IPS-NIHi7 (cell line): ENCODE results near the gene CDCA5.

Experiments used
- DNase-seq: peaks from one replicate; pipeline ENCODE4 v3.0.0; 2012; ENCODE audit warnings: mixed read lengths; ENCODE audit errors: extremely low spot score

The CDCA5 gene

GRCh38 chr11:65107751-65108468, 24.1 kb upstream of the CDCA5 start:
- no peak for DNase-seq

- DNase-seq = no peak
Observed at GRCh38 chr11:65107078-65107477, 23.2 kb upstream of the CDCA5 start.

GRCh38 chr11:65104628-65105027, 20.8 kb upstream of the CDCA5 start:
- DNase-seq = no peak

GRCh38 chr11:65103476-65103875, 19.6 kb upstream of the CDCA5 start:
- no peak for DNase-seq

- no peak for DNase-seq
Observed at GRCh38 chr11:65102142-65103095, 18.6 kb upstream of the CDCA5 start.

GRCh38 chr11:65100674-65101350, 17.0 kb upstream of the CDCA5 start:
- no peak for DNase-seq

- DNase-seq = no peak
Observed at GRCh38 chr11:65096926-65097325, 13.1 kb upstream of the CDCA5 start.

GRCh38 chr11:65095974-65096806, 12.3 kb upstream of the CDCA5 start, which contains the start of gene VPS51:
VPS51 (plus strand) TSS chr11:65096214; CDS start chr11:65096251, 37 bp downstream.
- peak; percentile 94 for DNase-seq

- no peak for DNase-seq
Observed at GRCh38 chr11:65095427-65095826, 11.6 kb upstream of the CDCA5 start.

- DNase-seq = no peak
Observed at GRCh38 chr11:65090628-65091027, 6.8 kb upstream of the CDCA5 start.

- DNase-seq = no peak
Observed at GRCh38 chr11:65089621-65090020, 5.8 kb upstream of the CDCA5 start.

GRCh38 chr11:65087827-65088226, 4.0 kb upstream of the CDCA5 start:
- DNase-seq = no peak

GRCh38 chr11:65087216-65087615, 3.4 kb upstream of the CDCA5 start:
- DNase-seq = no peak

GRCh38 chr11:65086809-65087208, 3.0 kb upstream of the CDCA5 start:
- no peak for DNase-seq

- no peak for DNase-seq
Observed at GRCh38 chr11:65085446-65085845, 1.6 kb upstream of the CDCA5 start.

- DNase-seq = no peak
Observed at GRCh38 chr11:65084598-65085375, 947 bp upstream of the CDCA5 start.

- no peak for DNase-seq
Observed at GRCh38 chr11:65083134-65083833, 556 bp downstream of the CDCA5 start.

- no peak for DNase-seq
Observed at GRCh38 chr11:65078786-65079342, 5.0 kb downstream of the CDCA5 start.

- DNase-seq = peak; percentile 76
Observed at GRCh38 chr11:65078151-65078550, 5.7 kb downstream of the CDCA5 start.

- DNase-seq = peak; percentile 8
Observed at GRCh38 chr11:65077451-65077850, 6.4 kb downstream of the CDCA5 start.
